NB4 (cell line): ENCODE measurements around the gene SLC25A31.

Source experiments
- CTCF ChIP-seq: IDR thresholded peaks from one replicate; pipeline ENCODE4 v1.5.1; 2012; ENCODE audit warnings: low read depth, low read length
- MYC ChIP-seq: IDR thresholded peaks from 2 replicates; pipeline ENCODE4 v1.6.1; 2011; ENCODE audit warnings: low read depth, low read length
- POLR2A ChIP-seq: IDR thresholded peaks from 2 replicates; pipeline ENCODE4 v1.6.1; 2011; ENCODE audit warnings: mild to moderate bottlenecking; ENCODE audit not compliant: insufficient read length; ENCODE audit errors: extremely low read depth
- TF ChIP-seq, protein P1 (sequence below): IDR thresholded peaks from 2 replicates; pipeline ENCODE4 v1.6.1; 2011; ENCODE audit warnings: low read depth, low read length

DNA sequence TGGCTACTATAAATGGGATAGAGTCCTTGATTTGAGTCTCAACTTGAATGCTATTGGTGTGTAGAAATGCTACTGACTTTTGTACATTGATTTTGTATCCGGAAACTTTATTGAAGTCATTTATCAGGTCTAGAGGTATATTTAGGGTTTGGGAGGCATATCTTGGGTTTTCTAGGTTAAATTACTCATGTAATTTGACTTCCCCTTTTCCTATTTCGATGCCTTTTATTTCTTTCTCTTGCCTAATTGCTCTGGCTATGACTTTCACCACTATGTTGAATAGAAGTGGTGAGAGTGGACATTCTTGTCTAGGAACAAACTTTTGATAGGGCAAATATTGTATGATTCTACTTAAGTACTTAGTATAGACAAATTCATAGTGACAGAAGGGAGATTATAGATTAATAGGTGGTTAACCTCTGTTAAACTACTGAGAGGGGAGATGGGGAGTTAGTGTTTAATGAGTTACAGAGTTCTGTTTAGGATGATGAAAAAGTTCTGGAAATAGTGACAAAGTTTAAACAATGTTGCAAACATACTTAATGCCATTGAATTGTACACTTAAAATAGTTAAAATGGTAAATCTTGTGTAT is 29.1 kb downstream of the SLC25A31 start:
- no peak for TF ChIP-seq CTCF
- TF ChIP-seq MYC, result no peak
- no peak for TF ChIP-seq POLR2A
- TF ChIP-seq, protein P1, sequence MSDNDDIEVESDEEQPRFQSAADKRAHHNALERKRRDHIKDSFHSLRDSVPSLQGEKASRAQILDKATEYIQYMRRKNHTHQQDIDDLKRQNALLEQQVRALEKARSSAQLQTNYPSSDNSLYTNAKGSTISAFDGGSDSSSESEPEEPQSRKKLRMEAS, result no peak
